A549 treated with RU486 at 1 μM for 4 hours (cell line): ENCODE measurements around the gene NEXN. TPM values are rescaled to one million over a fixed set of nuclear protein-coding genes. Genes with fewer than 3 reads are reported as not detected.

Experiments
- total RNA-seq: library from RNA; stranded (reverse); fragments of 200-300 nt; extraction: Qiagen RNA extraction; gene quantifications from 5 replicates; pipeline ENCODE4 v1.2.3, GENCODE V29; 2022; ENCODE audit warnings: low read depth

Gene NEXN
- 5.1 to 9.9 TPM (median 6.2 TPM) in 5 replicates for total RNA-seq

DNA sequence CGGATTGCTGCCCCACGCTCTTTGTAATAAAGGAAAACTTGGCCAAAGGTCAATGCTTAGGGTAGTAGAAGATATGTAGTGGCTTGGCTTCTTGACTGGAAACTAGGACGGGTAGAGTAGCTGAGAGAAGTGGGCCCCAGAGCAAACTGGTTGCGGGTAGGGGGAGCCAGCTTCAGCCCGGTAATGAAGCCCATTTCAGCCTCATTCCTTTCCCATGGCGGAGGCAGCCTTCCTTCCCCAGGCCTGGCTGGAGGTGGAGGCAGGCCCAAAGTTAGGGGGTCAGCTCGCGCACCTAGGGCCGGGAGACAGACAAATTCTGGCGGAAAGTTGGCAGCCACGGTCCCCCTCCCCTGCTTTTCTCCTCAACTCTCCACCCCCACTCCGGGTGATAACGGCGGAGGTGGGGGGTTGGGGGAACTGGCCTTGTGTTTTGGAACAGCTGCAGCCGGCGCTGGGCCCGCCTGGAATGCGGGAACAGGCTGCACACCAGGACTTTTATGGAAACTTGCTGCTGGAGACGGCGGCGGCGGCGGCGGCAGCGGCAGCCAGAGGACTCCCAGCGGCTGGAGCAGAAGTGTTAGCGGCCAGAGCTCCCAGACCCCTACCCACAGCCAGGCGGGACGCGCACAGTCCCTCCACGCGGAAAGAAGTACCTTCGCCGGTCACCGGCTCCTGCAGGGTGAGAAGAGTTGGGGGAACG lies at the start of gene NEXN:
NEXN (plus strand) TSS at position 544 of the 700 bp plus-strand sequence. CDS start 27,483 bp downstream, outside the sequence.

DNA sequence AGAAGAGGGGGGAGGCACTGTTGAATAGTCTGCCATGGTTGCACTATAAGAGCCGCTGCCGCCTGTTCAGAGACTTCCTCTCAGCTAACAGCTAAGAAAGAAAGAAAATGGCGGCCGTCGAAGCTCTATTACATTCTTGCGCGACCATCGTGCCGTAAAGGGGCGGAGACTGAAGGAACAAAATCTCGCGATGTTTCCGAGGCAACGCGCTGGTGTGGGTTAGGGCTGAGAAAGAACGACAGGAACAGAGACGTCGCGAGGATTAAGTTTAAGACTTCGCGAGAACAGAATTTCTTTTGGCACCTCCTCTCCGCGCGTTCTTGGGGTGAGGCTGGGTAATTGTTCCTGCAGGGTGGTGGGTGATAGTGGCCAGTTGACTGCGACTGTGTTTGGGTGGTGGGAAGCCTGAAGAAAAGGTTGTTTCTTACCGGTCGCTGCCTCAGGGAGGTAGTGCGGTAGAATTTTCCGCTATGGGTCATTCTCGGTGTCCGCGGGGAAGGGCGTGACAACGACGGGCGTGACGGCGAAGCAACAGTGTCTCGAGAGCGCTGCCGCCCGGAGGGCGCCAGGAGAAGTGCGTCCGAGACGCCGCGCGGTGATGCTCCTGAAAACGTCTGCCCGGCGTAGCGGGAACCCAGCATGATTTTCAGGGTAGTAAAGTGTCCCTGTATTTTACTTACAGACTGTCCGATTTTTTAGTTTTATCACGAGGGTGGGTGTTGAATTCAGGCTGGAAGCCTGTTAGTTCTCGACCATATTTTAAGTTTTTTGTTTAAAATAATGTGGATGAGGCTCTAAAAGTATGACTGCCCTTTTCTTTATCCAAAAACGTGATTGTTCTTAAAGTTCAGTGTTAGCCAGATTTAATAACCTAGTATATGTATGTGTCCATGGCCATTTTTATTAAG lies 90.8 kb downstream of the NEXN start, which contains the start of gene FUBP1:
FUBP1 (minus strand) TSS at position 104 of the 908 bp plus-strand sequence; CDS start at position 36, 68 bp downstream.

Other genes with a start within 250 kb of the NEXN start
- 14.0 to 20.7 TPM (median 18.7 TPM) in 5 replicates for gene ZZZ3, start 206.0 kb upstream of the NEXN start, total RNA-seq
- gene USP33, start 128.8 kb upstream of the NEXN start, total RNA-seq: 9.1 to 20.0 TPM (median 18.7 TPM) in 5 replicates
- 2.4 to 6.6 TPM (median 6.0 TPM) in 5 replicates for gene MIGA1, start 109.0 kb upstream of the NEXN start, total RNA-seq
- gene FUBP1, start 90.4 kb downstream of the NEXN start, total RNA-seq: 99.4 to 146 TPM (median 115 TPM) in 5 replicates
- 23.9 to 39.0 TPM (median 29.1 TPM) in 5 replicates for gene DNAJB4, start 116.3 kb downstream of the NEXN start, total RNA-seq
- 0.02 to 0.06 TPM (median 0.05 TPM) in 4 of 5 replicates, not detected in the other for gene GIPC2, start 157.3 kb downstream of the NEXN start, total RNA-seq